ENCODE data around the gene PRRC2C. TPM values are rescaled to one million over a fixed set of nuclear protein-coding genes. Genes with fewer than 3 reads are reported as not detected.

PRRC2C gene
- total and polyA plus RNA-seq, 2 of the 4 experiments (the other 2 are of a cell fraction): 54.0 to 58.3 TPM

DNA sequence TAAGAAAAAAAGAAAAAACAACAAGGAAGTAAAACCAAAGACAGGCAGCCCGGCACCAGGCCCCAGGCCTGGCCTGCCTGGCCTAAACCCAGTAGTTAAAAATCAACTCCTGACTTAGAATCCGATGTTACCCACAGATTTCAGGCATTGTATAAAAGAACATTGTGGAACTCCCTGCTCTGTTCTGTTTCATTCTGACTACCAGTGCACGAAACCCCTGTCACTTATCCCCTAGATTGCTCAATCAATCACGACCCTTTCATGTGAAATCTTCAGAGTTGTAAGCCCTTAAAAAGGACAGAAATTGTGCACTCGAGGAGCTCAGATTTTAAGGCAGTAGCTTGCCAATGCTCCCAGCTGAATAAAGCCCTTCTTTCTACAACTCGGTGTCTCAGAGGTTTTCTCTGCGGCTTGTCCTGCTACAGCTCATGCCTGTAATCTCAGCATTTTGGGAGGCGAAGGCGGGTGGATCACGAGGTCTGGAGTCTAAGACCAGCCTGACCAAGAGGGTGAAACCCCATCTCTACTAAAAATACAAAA, 121.1 kb downstream of the PRRC2C start:
- in situ Hi-C loops (cut with MboI; ENCODE audit: low sequenced_read_pairs): no loop called here
- no peak overlapping the region for H3K4me2 ChIP-seq (ENCODE audit: low read depth, low read length)
- WGBS, 2 experiments (ENCODE audit: extremely low coverage in 2 of 2, insufficient read length in 1 of 2): 100% methylated on average over 1 of the region's 10 CpGs; no CpG with 5 or more reads in 1 of the 2 experiments
- no peak overlapping the region for H3K56ac ChIP-seq (ENCODE audit: extremely low read depth, insufficient read depth, low read length)
- no peak overlapping the region for H2AFZ ChIP-seq (replicated peaks; ENCODE audit: low read length, poor library complexity)
- no peaks in the 10 kb centered on the region for H3K27me3 ChIP-seq (ENCODE audit: control insufficient read depth, insufficient read depth, low read length)
- no peak overlapping the region for H2BK15ac ChIP-seq (ENCODE audit: low read depth, low read length)
- no peak overlapping the region for H2AK9ac ChIP-seq (replicated peaks; ENCODE audit: low read depth, low read length, poor library complexity)
- dilution Hi-C loops (cut with HindIII; ENCODE audit: low sequenced_read_pairs, unreplicated experiment): no loop called here
- no peak overlapping the region for H3K23ac ChIP-seq (ENCODE audit: low read depth, low read length)
- H4K8ac ChIP-seq (ENCODE audit: low read depth in 2 of 2, low read length in 2 of 2): no peak overlapping the region
- no peak for ATAC-seq (ENCODE audit: low read depth)
- no peaks in the 10 kb centered on the region for H3K9me3 ChIP-seq (ENCODE audit: control insufficient read depth, insufficient read depth, low read length)
- DNase-seq: no peak
- TF ChIP-seq FOS (IDR thresholded peaks at IDR 0.05; ENCODE audit: low read depth, low read length): no peak
- no peak for TF ChIP-seq NFE2L2 (IDR thresholded peaks at IDR 0.05; ENCODE audit: low read depth, low read length)
- no peak for TF ChIP-seq RAD21 (IDR thresholded peaks at IDR 0.05; ENCODE audit: low read length)
- no peak for TF ChIP-seq MXI1 (IDR thresholded peaks at IDR 0.05; ENCODE audit: borderline replicate concordance, low read depth, low read length)
- no peak for TF ChIP-seq SMC3 (IDR thresholded peaks at IDR 0.05; ENCODE audit: low read depth, low read length)
- TF ChIP-seq, protein P1, sequence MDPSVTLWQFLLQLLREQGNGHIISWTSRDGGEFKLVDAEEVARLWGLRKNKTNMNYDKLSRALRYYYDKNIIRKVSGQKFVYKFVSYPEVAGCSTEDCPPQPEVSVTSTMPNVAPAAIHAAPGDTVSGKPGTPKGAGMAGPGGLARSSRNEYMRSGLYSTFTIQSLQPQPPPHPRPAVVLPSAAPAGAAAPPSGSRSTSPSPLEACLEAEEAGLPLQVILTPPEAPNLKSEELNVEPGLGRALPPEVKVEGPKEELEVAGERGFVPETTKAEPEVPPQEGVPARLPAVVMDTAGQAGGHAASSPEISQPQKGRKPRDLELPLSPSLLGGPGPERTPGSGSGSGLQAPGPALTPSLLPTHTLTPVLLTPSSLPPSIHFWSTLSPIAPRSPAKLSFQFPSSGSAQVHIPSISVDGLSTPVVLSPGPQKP (IDR thresholded peaks at IDR 0.05; ENCODE audit: borderline replicate concordance, low read depth, low read length): no peak
- no peak for TF ChIP-seq CHD1 (IDR thresholded peaks at IDR 0.05; ENCODE audit: low read depth, low read length)
- TF ChIP-seq RCOR1 (IDR thresholded peaks at IDR 0.05; ENCODE audit: insufficient replicate concordance, low read length): no peak
- TF ChIP-seq RFX5 (IDR thresholded peaks at IDR 0.05; ENCODE audit: low read depth, low read length): no peak
- TF ChIP-seq POLR2A (IDR thresholded peaks at IDR 0.05; ENCODE audit: low read depth, low read length): no peak
- TF ChIP-seq MAFK (IDR thresholded peaks at IDR 0.05; ENCODE audit: low read depth, low read length): no peak
- TF ChIP-seq CEBPB (IDR thresholded peaks at IDR 0.05; ENCODE audit: low read depth, low read length): no peak
- no peak for TF ChIP-seq BHLHE40 (IDR thresholded peaks at IDR 0.05; ENCODE audit: low read depth, low read length)
- no TSS peak for BruUV-seq (replicated peaks)
- no peak overlapping the region for H3K18ac ChIP-seq (ENCODE audit: low read depth, low read length)
- no peak overlapping the region for H3K9ac ChIP-seq (ENCODE audit: low read depth, low read length)
- H3K4me1 ChIP-seq (ENCODE audit: control insufficient read depth, insufficient read depth, low read length): no peaks in the 10 kb centered on the region
- ChIA-PET POLR2A (ENCODE audit: unreplicated experiment) (interaction anchor here (0.6 kb wide), 1 partner anchor 856 kb away, joined by 4 read pairs; no protein-coding TSS in a partner anchor), CTCF (no interaction called here)
- H3K4ac ChIP-seq (ENCODE audit: low read depth, low read length): no peak overlapping the region
- H3K79me1 ChIP-seq (ENCODE audit: low read depth in 1 of 2, low read length in 2 of 2): no peaks in the 10 kb centered on the region
- H4K91ac ChIP-seq (ENCODE audit: insufficient read depth, low read depth, low read length): no peak overlapping the region
- H4K5ac ChIP-seq (ENCODE audit: low read depth, low read length): no peak overlapping the region
- H2AK5ac ChIP-seq (ENCODE audit: low read depth, low read length): no peak overlapping the region
- H3K36me3 ChIP-seq (ENCODE audit: control insufficient read depth, insufficient read depth, low read length): no peaks in the 10 kb centered on the region
- no peak overlapping the region for H2BK20ac ChIP-seq (ENCODE audit: low read depth, low read length)
- no peak overlapping the region for H3K4me3 ChIP-seq (ENCODE audit: insufficient read depth, low read depth, low read length)
- H3K14ac ChIP-seq (replicated peaks; ENCODE audit: low read depth, low read length): no peak overlapping the region
- H3K27ac ChIP-seq (ENCODE audit: insufficient read depth, low read length): no peak overlapping the region
- no peak overlapping the region for H2BK120ac ChIP-seq (ENCODE audit: low read depth, low read length)
- H4K20me1 ChIP-seq (ENCODE audit: insufficient read depth, low read length): no peaks in the 10 kb centered on the region
- intact Hi-C loops (cut with micrococcal nuclease): no loop called here
- H3K9me1 ChIP-seq (ENCODE audit: insufficient read depth, low read length): no peaks in the 10 kb centered on the region
- no peak overlapping the region for H2BK5ac ChIP-seq (ENCODE audit: low read depth, low read length, poor library complexity, severe bottlenecking)

Data from IMR-90 (cell line).